DMS 273 (cell line): ENCODE results near the gene LRRC61.
"Not testable (repeated sequence)": the region's sequence is repeated elsewhere in the genome, so short reads cannot be mapped to it uniquely, and the experiment has no call there.

Source experiments
- DNase-seq: peaks from one replicate; lab custom pipeline; 2025; ENCODE audit not compliant: unreplicated experiment; lab: John Stamatoyannopoulos, UW

The LRRC61 gene

DNA sequence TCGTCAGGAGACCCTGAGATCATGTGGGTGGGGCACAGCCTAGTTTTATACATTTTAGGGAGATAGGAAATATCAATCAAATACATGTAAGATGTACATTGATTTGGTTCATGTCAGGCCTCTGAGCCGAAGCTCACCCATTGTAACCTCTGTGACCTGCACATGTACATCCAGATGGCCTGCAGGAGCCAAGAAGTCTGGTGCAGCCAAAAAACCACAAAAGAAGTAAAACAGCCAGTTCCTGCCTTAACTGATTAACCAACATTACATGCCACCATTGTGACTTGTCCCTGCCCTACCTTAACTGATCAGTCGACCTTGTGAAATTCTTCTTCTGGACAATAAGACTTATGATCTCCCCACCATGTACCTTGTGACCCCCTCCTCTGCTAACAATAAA is 16.0 kb upstream of the LRRC61 start:
- no peak for DNase-seq

DNA sequence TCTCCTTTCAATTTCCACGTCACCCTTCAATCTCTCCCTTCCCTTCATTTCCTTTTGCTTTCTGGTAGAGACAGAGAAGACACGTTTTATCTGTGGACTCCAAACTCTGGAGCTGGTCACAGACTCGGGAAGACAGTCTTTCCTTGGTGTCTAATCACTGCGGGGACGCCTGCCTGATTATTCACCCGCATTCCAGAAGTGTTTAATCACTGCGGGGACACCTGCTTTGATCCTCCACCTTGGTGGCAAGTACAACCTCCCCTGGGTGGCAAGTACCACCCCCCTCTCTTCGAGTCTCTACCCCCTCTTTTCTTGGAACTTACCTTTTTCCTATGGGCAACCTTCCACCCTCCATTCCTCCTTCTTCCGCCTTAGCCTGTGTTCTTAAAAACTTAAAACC is 15.3 kb upstream of the LRRC61 start:
- DNase-seq: no peak

DNA sequence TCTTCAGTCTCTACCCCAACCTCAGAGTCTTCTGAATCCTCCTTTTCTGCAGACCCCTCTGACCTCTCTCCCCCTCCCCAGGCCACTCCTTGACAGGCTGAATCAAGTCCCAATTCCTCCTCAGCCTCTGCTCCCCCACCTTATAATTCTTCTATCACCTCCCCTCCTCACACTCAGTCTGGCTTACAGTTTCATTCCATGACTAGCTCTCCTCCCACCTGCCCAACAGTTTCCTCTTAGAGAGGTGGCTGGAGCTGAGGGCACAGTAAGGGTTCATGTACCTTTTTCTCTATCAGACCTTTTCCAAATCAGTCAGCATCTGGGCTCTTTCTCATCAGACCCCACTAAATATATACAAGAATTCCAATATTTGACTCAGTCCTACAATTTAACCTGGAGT is 14.6 kb upstream of the LRRC61 start:
- no peak for DNase-seq

DNA sequence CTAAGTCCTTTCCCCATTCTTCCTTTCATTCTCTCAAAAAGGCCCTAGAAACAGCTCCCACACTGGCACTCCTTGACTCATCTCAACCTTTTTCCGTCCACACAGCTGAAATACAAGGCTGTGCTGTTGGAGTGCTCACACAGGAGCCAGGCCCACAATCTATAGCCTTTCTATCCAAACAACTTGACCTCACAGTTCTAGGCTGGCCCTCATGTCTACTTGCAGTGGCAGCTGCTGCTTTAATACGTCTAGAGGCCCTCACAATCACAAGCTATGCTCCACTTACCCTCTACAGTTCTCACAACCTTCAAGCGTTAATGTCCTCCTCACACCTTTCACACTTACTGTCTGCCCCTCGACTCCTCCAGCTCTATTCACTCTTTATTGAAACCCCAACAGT is 12.0 kb upstream of the LRRC61 start:
- DNase-seq: no peak

DNA sequence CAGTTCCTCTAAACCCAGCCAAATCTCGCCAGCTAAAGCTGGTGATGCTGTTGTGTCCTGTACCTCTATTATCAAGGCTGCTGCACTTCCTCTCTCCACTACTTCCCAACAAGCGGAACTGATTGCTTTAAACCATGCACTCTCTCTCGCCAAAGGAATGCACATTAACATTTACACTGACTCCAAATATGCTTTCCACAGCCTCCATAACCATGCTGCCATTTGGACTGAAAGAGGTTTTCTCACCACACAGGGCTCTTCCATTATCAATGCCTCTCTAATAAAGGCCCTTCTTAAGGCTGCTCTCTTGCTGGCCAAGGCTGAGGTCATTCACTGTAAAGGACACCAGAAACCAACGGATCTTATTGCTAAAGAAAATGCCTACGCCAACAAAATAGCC is 11.4 kb upstream of the LRRC61 start:
- DNase-seq: no peak

DNA sequence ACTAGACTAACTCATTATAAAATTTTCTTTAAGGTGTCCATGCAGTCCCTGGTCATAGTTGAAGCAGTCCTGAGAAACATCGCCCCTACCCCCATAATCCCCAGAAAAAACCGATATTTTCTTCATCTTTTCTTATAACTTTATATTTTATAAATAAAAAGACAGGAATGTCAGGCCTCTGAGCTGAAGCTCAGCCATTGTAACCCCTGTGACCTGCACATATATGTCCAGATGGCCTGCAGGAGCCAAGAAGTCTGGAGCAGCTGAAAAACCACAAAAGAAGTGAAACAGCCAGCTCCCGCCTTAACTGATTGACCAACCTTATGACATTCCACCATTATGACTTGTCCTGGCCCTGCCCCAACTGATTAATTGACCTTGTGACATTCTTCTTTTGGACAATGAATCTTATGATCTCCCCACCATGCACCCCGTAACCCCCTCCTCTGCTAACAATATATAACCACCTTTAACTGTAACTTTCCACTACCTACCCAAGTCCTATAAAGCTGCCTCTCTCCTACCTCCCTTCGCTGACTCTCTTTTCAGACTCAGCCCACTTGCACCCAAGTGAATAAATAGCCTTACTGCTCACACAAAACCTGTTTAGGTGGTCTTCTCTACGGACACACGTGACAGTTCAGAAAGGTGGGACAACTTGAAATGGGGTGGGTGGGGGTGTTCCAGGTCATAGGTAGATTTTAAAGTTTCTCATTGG is 10.3 kb upstream of the LRRC61 start:
- DNase-seq: not testable (repeated sequence)

DNA sequence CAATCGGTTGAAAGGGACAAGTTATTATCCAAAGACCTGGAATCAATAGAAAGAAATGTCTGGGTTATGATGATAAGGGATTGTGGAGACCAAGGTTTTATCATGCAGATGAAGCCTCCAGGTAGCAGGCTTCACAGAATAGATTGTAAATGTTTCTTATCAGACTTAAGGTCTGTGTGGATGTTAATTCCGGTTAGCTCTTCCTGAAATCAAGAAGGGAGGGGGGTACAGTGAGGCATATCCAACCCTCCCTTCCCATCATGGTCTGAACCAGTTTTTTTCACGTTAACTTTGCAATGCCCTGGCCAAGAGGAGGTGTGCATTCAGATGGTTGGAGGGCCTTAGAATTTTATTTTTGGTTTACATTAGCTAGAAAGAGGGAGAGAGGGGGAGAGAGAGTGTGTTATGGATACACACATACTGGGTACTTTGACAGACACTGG is 9.8 kb upstream of the LRRC61 start:
- DNase-seq: no peak

DNA sequence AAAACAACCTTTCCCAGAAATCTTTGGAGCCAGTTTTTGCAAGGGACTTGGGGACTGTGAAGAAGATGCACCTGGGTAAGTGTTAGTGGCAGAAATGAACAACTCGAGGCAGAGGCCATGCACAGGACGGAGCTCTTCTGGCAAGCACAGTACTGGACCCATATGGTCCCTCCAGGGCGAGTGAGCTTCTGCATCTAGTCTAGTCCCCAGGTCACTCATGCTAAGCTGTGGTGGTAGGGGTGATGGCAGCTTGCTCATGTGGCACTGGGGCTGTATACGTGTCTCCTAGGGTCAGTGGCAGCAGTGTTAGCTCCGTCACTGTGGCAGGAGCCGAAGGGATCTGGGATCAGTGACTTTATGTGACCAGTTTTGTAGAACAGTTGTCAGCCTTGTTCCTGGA is 9.3 kb upstream of the LRRC61 start:
- no peak for DNase-seq

DNA sequence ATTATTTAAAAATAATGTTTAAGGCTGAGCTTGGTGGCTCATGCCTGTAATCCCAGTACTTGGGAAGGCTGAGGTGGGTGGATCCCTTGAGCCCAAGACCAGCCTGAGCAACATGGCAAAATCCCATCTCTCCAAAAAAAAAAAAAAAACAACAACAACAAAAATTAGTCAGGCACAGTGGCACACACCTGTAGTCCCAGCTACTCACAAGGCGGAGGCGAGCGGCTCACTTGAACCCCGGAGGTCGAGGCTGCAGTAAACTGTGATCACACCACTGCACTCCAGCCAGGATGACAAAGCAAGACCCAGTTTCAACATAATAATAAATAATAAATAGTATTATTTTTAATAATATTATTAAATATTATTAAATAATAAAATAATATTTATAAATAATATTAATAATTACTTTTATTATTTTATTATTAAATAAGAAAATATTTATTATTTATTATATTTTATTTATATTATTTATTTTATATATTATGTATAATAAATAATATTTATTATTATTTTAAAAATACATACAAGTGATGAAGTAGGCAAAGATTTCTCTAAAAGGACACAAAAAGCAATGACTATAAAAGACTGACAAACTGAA is 8.4 kb upstream of the LRRC61 start:
- DNase-seq: no peak

DNA sequence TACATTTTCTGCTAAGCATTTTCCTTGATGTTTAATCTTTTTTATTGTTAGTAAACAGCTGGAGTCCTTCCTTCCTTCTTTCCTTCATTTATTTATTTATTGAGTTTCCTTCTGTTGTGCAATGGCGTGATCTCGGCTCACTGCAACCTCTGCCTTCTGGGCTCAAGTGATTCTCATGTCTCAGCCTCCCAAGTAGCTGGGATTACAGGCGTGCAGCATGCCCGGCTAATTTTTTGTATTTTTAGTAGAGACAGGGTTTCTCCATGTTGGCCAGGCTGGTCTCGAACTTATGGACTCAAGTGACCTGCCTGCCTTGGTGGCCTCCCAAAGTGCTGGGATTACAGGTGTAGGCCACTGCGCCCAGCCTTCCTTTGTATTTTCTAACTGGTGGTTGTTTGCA is 6.2 kb upstream of the LRRC61 start:
- DNase-seq: not testable (repeated sequence)

DNA sequence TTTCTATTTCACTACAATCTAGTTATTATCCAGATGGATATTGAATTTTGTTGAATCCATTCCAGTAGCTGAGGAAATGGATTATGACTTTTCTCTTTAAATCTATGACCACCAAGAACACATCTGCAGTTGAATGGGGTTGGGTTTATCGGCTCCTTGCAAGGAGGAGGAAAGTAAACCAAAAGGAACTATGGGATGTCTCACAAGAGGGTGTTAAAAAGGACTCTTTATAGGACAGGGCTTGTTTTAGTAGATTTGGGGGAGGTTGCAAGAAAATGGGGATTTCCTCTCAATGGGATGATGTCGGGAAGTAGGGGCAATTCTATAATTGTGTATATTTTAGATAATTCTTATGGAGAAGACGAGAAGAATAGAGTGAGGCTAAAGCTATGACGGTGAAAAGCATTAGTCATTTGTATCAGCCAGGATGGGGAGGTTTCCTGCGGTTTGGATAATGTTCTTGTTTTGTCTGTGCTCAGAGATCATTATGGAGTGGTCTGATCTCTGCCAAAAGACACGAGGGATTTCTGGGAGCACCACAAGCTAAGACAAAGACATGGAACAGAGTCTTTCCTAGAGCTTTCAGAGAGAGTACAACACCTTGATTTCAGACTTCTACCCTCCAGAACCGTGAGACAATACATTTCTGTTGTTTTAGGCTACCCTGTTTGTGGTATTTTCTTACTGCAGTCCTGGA is 5.3 kb upstream of the LRRC61 start:
- no peak for DNase-seq

DNA sequence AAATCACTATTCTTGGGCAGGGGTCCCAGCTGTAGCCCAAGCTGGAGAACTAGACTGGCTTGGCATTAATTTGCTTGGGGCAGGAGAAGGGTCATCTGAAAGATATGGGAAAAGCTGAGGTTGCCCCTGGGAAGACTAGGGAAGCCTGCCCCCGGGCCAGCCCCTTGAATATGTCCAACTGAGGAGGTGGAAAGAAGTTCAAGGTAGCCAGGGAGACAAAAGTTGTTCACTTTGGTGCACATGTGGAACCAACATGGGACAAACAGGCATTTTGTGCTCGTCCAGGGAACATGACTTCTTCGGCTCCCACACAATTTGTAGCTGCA is 1.4 kb upstream of the LRRC61 start:
- no peak for DNase-seq

DNA sequence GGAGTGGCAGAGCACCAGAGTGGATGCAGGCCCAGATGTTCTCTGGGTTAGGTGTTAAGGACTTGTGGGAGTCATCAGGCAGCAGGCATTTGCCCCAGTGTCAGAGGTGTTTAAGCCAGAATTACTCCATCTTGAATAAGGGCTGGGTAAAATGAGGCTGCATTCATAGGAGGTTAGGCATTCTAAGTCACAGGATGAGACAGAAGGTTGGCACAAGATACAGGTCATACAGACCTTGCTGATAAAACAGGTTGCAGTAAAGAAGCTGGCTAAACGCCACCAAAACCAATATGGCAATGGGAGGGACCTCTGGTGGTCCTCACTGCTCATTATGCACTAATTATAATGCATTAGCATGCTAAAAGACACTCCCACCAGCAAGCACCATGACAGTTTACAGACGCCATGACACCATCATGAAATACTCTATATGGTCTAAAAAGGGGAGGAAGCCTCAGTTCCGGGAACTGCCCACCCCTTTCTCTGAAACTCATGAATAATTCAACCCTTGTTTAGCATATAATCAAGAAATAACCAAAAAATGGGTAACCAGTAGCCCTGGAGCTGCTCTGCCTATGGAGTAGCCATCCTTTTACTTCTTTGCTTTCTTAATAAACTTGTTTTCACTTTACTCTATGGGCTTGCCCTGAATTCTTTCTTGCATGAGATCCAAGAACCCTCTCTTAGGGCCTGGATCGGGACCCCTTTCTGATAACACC is 882 bp upstream of the LRRC61 start:
- DNase-seq: peak; percentile 80

DNA sequence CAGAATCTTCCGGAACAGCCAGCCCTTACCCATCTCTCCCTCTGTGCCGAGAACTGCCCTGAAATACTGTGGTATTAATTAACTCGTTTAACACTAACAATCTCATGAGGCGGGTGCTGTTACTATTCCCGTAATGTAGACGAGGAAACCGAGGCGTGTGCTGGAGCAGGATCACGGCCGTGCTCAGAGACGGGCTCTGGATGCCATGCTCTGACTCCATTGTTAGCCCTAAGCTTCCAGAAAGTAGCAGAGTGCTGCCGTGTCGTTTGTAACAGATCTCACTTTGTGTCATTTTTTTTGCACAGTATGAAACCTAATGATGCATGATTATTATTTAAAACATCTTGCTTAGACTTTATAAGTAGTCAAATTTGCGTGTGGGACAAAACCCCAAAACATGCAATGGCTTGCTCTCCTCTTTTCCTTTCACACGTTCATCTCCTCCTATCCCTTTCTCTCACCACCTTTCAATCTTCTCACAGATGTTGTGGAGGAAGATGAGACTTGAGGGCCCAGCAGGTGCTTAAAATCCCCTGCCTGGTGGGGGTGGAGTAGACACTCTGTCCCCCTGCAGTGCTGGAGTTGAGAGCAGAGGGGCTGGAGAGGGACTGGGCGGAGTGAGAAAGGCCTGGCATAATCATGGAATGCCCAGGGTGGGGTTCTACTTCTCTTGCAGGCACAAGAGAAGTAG is 672 bp downstream of the LRRC61 start:
- no peak for DNase-seq

DNA sequence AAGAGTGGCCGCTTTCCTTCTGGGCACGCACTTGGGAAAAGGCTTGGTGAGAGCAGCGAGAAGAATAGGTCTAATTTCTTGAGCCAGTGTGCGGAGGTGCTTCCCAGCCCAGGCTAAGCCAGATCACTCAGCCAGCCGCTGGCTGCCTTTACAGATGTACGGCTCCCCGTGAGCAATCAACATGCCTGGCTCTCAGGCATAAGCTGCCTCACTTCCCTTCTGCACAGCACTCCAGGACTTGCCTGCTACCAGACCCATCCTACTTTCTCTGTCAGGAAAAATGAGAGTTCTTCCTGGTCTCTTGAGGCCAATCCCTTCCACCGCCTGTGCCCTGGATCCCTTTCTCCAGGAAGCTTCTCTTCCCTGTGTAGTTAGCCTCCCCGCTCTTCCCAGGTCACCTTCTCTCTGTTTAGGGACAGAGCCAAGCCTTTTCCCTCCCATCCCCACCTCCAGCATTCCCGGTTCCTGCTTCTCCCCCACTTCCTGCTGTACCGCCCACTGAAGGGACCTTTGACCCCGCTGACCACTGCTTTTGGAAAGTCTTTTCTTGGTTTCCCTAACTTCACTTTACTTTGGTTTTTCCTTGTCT is 1.3 kb downstream of the LRRC61 start:
- peak; percentile 42 for DNase-seq

DNA sequence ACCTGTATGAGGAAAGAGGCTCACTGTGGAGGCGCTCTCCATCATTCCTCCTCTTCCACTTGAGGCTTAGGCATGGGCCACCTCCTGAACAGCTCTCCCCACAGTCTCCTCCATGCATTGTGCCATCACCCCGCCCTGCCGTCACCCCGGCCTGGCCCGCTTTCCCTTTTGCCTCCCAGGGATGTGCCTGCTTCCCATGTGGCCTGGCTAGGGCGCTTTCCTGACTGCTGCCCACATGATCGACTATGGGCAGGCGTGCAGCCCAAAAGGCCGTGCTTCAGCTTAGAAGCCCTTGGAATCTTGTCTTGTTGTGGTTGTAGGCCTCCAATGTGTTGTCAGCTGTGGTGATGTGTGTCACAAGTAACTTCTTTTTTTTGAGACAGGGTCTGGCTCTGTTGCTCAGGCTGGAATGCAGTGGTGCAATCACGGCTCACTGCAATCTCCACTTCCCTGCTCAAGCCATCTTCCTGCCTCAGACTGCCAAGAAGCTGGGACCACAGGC is 2.0 kb downstream of the LRRC61 start:
- DNase-seq: no peak

DNA sequence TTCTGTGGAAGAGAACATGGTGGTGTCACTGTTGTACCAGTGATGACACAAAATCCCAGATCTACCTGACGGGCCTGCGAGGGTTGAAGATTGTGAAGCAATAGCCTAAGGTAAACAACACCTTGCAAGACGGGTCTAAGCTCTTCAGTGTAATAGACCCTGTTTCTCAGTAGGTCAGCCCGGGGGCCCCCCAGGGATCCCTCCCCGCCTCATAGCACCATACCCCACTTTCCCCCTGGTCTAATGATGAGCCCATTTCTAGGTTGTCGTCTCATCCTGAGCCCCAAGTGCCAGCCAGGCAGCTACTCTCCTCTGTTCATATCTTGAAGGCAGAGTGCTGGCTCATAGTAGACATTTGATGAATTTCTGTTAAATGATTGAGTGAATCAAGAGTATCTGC is 2.7 kb downstream of the LRRC61 start:
- DNase-seq: no peak

DNA sequence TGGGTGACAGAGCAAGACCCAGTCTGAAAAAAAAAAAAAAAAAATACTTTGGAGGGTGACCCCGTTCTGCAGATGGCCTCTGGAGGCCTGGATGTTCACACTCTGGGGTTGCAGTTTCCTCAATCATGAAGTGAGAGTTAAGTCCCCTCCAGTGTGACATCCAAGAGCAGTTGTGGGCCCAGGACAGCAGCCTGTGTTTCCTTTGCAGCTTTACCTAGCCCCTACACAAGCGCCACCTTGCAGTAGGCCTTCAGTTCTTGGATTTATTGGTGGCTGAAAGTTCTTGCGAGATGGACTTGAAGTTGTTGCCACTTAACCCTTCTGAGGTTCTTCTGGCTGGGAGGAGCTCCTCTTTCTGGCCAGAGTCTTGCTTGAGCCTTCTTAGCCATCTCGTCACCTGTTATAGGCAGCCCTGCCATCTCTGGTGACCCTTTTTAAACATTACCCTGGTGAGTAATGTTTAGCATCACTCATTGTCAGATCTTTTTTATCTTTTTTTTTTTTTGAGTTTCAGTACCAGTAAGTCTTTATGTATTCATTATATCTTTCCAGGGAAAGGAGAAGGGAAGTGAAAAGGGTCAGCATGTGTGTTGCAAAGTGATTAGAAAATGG is 3.6 kb downstream of the LRRC61 start:
- DNase-seq: no peak

DNA sequence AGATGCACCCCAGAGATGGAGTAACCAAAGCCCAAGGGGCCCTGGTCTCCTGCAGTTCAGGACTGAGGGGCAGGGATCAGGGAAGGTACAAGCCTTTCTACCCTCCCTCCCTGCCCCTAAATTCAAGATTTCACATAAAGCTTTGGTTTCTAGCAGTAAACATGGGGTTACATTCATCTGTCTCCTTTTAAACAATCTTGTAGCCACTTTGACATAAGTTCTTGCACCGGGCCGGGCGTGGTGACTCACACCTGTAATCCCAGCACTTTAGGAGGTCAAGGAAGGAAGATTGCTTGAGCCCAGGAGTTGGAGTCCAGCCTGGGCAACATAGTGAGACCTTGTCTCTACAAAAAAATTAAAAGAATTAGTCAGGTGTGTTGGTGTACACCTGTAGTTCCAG is 4.2 kb downstream of the LRRC61 start:
- DNase-seq: no peak
